ENCODE data around the gene GHRL.

Gene GHRL

DNA sequence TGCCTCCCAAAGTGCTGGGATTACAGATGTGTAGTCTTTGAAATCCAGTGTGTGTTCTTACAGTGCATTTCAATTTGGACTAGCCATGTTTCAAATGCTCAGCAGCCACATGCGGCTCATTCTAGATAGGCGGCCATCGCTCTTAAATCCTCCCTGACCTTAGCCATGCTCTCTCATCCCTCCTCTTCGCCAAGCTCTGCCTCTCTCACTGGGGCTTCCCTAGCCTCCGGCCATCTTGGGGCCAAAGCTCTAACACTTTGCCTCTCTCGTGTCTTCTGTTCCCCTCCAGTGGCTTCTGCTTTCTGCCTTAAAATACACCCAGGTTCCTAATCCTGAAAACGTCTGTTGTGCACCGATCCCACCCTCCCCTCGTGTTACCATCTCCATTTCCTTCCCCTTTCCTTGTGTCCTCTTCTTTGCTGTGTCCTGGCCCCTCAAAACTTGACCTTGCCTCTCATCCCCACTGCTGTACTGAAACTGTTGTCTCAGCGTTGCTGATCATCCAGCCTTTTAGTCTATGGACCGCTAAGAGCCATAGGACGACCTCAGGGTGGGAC lies 1.4 kb upstream of the GHRL start:
- no peak for DNase-seq

DNA sequence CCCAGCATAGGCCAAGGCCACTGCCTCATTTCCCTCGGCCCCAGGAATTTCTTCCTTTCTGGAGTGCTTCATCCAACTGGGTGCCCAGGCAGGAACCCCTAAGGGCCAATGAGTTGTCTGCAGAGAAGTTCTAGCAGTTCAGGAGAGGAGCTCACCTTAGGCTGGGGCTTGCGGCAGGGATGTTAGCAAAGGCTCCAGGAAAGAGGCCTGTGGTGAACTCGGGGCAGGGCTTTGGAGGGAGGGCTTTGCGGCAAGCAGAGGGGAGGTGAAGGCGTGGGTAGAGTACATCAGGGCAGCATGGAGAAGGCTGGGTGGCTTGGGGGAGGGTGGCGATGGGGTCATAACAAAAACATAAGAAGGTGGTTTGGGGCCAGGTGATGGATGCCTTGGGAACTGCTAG lies 1.1 kb downstream of the GHRL start:
- DNase-seq = no peak

- no peak for DNase-seq
These were observed 2.1 kb downstream of the GHRL start for GRCh38 chr3:10290481-10291176.

DNA sequence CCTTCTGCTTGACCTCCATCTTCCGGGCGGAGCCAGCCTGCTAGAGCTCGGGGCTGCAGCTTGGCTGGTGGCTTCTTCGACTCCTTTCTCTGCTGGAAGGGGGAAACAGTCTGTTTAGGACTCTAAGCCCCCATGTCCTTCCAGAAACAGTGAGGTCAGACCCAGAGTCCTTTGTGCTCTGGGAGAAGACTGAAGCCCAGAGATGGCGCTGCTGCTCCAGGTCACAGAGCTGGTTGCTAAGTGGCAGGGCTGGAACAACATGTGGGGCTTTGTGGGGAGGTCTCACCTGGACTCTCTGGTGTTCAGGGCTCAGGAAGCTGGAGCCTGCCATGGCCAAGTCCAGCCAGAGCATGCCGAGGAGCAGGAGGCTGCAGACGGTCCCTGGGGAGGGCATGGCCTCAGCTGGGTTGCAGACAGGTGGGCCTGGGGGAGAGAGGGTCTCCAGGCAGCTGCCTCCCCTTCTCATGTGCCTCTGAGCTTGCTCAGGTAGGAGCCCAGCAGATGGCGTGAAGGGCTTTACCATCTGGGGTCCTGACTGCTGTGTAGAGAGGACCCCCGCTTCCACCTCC lies 2.9 kb downstream of the GHRL start:
- DNase-seq = no peak

DNA sequence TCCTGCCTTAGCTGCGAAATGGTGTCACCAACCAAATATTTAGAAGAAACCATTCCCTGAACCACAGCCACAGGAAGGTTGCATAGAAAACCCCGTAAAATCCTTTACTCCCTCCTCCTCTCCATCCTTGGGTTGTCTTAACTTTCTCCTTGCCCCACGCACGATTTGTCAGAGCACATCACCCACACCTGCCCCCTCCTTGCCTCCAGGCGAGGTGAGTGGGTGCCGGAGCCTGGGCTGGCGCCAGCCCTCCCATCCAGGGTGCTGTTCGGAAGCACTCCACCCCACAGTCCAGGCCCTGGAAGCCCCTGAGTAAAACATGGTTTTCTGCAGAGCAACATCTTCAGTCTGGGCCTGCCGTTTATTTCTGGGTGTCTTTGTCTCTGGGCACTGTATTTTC lies 3.7 kb downstream of the GHRL start:
- no peak for DNase-seq

DNA sequence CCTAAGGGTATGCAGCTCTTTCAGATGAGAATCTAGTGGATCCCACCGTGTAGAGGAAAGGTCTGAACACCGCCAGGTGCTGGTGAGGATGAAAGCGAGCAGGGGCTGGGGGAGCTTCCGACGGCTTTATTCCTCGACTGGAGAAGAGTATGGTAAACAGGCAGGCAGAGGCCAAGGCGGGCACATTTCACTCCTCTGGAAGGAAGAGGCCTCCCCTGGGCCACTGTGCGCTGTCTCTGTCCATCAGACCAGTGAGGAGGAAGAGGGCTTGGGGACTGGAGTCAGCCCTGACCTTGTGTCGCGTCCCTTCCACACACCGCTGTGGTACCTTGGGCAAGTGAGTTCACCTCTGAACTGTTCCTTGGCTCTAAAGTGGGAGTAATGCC lies 4.2 kb downstream of the GHRL start:
- no peak for DNase-seq

- DNase-seq = no peak
These were observed 4.7 kb downstream of the GHRL start for GRCh38 chr3:10287936-10288574.

GRCh38 chr3:10286596-10287295 lies 6.0 kb downstream of the GHRL start:
- DNase-seq = no peak

- no peak for DNase-seq
These were observed 6.6 kb downstream of the GHRL start for GRCh38 chr3:10286133-10286524.

- no peak for DNase-seq
These were observed 7.2 kb downstream of the GHRL start for GRCh38 chr3:10285272-10286132.

DNA sequence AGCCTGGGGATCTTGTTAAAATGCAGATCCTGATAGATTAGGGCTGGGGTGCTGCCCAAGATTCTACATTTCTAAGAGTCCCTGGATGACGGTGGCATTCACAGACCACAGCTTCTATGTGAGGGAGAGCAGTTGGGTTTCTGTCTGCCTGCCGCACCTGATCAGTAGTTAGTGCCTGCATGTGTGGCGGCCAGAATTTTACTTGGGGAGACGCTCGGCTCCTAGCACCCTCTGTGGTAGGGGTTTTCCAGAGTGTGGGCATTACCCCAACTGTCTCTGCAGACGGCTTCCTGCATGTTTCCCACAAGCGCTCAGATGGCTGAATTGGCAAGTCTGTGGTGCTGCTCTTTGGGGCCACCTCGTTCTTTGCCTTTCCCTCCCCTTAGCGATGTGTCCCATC lies 8.3 kb downstream of the GHRL start:
- DNase-seq = no peak

- no peak for DNase-seq
These were observed 9.1 kb downstream of the GHRL start for GRCh38 chr3:10283638-10284037.

GRCh38 chr3:10281951-10282350 lies 10.8 kb downstream of the GHRL start:
- DNase-seq = no peak

GRCh38 chr3:10280571-10280970 lies 12.2 kb downstream of the GHRL start:
- no peak for DNase-seq

DNA sequence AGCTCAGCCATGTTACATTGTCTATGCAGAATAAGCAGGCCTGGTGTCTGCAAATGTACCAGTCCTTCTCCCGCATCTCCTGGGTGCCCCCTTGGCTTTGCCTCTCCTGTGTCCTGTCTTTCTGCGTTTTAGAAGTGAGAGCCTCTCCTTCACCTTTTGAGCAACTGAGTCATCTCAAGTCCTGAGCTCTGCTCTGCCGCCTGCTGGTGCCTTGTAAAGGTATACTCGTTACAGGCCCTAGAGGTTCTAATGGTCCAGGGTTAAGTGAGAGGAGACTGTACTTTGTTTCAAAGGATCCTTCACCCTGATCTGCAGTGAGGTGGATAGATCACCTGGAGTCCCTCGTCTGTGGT lies 12.6 kb downstream of the GHRL start:
- no peak for DNase-seq

- DNase-seq = no peak
These were observed 13.2 kb downstream of the GHRL start for GRCh38 chr3:10279384-10280176.

DNA sequence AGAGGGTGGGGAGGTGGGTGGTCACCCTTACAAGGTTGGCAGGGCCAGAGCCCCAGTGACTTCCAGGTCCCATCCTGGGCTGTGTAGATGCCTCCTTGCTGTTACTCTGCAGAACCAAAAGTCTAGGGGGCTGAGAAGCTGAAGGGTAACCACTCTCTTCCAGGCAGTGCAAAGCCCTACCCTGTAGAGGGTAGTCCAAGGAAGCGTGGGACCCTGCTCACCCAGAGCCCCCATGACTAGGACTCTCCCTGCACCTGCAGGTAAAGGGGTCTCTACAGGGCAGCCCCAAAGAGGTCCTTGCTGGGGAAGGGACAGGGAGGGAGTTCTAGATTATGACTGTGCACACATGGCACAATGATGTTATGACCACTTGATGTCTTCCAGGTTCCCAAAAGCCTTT lies 14.2 kb downstream of the GHRL start:
- DNase-seq = no peak

DNA sequence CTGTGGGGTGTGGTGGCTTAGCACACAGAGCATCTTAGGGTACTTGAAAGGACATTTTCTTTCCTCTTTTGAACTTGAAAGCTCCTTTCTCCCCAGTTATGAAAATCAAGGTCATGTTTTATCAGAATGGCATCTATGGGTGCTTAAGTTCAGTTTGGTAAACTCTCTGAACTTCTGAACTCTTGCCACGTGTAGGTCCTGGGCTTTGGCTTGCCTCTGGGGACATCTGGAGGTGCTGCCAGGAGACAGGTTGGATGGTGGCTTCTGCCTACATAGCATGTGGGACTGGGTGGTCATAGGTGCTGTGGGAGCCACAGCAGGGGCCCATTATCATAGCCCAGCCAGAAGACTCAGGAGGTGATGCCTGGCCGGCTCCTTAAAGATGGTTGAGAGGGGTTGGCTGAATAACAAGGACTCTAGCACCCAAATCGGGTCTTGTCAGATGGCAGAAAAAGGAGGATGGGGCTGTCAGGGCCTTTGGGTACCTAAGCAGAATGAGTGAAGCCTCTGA lies 15.6 kb downstream of the GHRL start:
- no peak for DNase-seq

DNA sequence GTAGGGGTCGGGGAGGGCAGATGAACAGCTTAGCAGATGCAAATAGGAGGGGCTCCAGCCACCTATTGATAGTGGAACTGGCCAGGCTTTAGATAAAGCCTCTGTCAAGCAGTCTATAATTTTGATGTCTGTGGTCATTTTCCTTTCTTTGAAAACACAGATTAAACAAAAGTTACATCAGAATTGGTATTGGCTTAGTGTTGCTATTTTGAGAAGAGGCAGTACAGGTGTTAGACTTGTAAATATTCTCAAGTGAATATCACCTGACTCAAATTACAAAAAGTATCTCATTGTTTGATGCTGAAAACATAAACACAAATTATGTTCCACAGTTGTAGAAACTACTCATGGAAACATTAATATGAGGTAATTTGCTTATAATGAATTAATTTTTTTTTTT lies 18.1 kb downstream of the GHRL start:
- no peak for DNase-seq

DNA sequence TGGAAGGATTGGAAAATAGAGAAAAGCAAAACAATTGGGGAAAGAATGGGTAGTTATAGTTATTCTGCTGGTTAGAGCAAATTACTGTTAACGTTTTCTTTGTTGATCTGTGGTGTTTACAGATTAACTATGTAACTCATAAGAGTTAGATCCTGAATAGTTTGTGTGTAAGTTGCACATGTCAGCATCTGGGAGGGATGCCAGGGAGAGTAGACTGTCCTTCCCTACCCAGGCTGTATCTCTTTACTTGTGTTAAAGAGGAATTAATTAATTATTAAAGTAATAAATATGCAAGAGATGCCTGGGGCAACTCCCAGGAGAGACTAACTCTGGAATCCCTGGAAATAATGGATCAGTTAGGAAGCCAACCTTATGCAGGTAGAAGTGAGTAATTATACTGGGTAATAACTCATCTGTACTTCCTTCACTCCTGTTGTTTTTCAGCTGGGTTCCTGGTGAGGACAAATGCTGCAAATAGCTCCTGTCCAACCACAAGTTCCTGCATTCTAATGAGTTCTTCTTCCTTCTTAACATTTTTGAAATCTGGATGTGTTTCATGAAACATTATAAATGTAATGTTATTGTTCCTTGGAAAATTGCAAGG lies 18.9 kb downstream of the GHRL start:
- no peak for DNase-seq

- no peak for DNase-seq
These were observed 19.8 kb downstream of the GHRL start for GRCh38 chr3:10272977-10273376.

All from T1000 (cell line).